SK-N-SH treated with all-trans-retinoic acid at 6 μM for 48 hours (cell line): Measurements from ENCODE around the gene ILK.
A peak's percentile ranks its signal among the peaks of the same experiment; 100 is the strongest.

Experiments used
- ATAC-seq: fragments of 200-7000 bp; cut with Tn5 transposase; 3 replicates; pipeline ENCODE4 v1.9.1; 2020; ENCODE audit warnings: mild to moderate bottlenecking, moderate library complexity
- ARNTL ChIP-seq: fragments of 450-650 bp; formaldehyde crosslinking; IDR thresholded peaks from 2 replicates; pipeline ENCODE4 v1.5.0; 2020; ENCODE audit warnings: low read depth, mild to moderate bottlenecking, moderate library complexity, borderline replicate concordance
- CSDC2 ChIP-seq: fragments of 250-450 bp; sonication (Bioruptor Pico); IDR thresholded peaks from 2 replicates; pipeline ENCODE4 v1.5.0; 2020; ENCODE audit warnings: mild to moderate bottlenecking, moderate library complexity
- ESRRG ChIP-seq: fragments of 250-450 bp; sonication (Bioruptor Pico); IDR thresholded peaks from 2 replicates; pipeline ENCODE4 v1.6.1; 2021; ENCODE audit warnings: mild to moderate bottlenecking
- GLIS3 ChIP-seq: fragments of 250-450 bp; sonication (Bioruptor Pico); IDR thresholded peaks from 2 replicates; pipeline ENCODE4 v1.5.0; 2020; ENCODE audit warnings: mild to moderate bottlenecking, moderate library complexity
- ISL1 ChIP-seq: fragments of 250-450 bp; sonication (Bioruptor Pico); IDR thresholded peaks from 2 replicates; pipeline ENCODE4 v2.1.2; 2022; ENCODE audit warnings: mild to moderate bottlenecking, moderate library complexity
- OSR1 ChIP-seq: fragments of 250-450 bp; sonication (Bioruptor Pico); IDR thresholded peaks from 2 replicates; pipeline ENCODE4 v1.8.0; 2022; ENCODE audit warnings: moderate library complexity, mild to moderate bottlenecking, inconsistent platforms
- PPARA ChIP-seq: fragments of 250-450 bp; sonication (Bioruptor Pico); IDR thresholded peaks from 2 replicates; pipeline ENCODE4 v1.5.0; 2020; ENCODE audit warnings: mild to moderate bottlenecking, borderline replicate concordance
- RARB ChIP-seq: fragments of 250-450 bp; sonication (Bioruptor Pico); IDR thresholded peaks from 2 replicates; pipeline ENCODE4 v1.8.0; 2021; ENCODE audit warnings: mild to moderate bottlenecking, moderate library complexity
- SNAI2 ChIP-seq: fragments of 250-450 bp; sonication (Bioruptor Pico); IDR thresholded peaks from 2 replicates; pipeline ENCODE4 v1.5.0; 2020; ENCODE audit warnings: mild to moderate bottlenecking, moderate library complexity
- TCF4 ChIP-seq: fragments of 250-450 bp; sonication (Bioruptor Pico); IDR thresholded peaks from 2 replicates; pipeline ENCODE4 v1.8.0; 2021; ENCODE audit warnings: mild to moderate bottlenecking, moderate library complexity, borderline replicate concordance
- TOX ChIP-seq: fragments of 250-450 bp; sonication (Bioruptor Pico); IDR thresholded peaks from 2 replicates; pipeline ENCODE4 v1.8.0; 2021; ENCODE audit warnings: mild to moderate bottlenecking, moderate library complexity, borderline replicate concordance
- ZC3H10 ChIP-seq: fragments of 250-450 bp; sonication (Bioruptor Pico); IDR thresholded peaks from 2 replicates; pipeline ENCODE4 v1.5.1; 2021; ENCODE audit warnings: mild to moderate bottlenecking, moderate library complexity
- ZFP3 ChIP-seq: fragments of 250-450 bp; sonication (Bioruptor Pico); IDR thresholded peaks from 2 replicates; pipeline ENCODE4 v1.5.0; 2020; ENCODE audit warnings: mild to moderate bottlenecking, moderate library complexity
- ZFP30 ChIP-seq: fragments of 450-650 bp; formaldehyde crosslinking; IDR thresholded peaks from 2 replicates; pipeline ENCODE4 v1.5.0; 2022; ENCODE audit warnings: mild to moderate bottlenecking, moderate library complexity
- ZNF565 ChIP-seq: fragments of 450-650 bp; formaldehyde crosslinking; conservative IDR thresholded peaks from 2 replicates; pipeline ENCODE4 v1.5.0; 2020; ENCODE audit warnings: low read depth, mild to moderate bottlenecking, moderate library complexity
- ZNF70 ChIP-seq: fragments of 450-650 bp; formaldehyde crosslinking; IDR thresholded peaks from 2 replicates; pipeline ENCODE4 v1.5.0; 2020; ENCODE audit warnings: mild to moderate bottlenecking, moderate library complexity
- ZNF8 ChIP-seq: fragments of 450-650 bp; formaldehyde crosslinking; IDR thresholded peaks from 2 replicates; pipeline ENCODE4 v1.5.0; 2020; ENCODE audit warnings: mild to moderate bottlenecking, moderate library complexity
- TF ChIP-seq, protein P1 (sequence below): fragments of 250-450 bp; sonication (Bioruptor Pico); IDR thresholded peaks from 2 replicates; pipeline ENCODE4 v1.8.0; 2020; ENCODE audit warnings: mild to moderate bottlenecking, moderate library complexity, borderline replicate concordance
- TF ChIP-seq, protein P2 (sequence below): fragments of 250-450 bp; sonication (Bioruptor Pico); IDR thresholded peaks from 2 replicates; pipeline ENCODE4 v1.8.0; 2021; ENCODE audit warnings: low read depth, mild to moderate bottlenecking, moderate library complexity, borderline replicate concordance
- TF ChIP-seq, protein P3 (sequence below): fragments of 250-450 bp; sonication (Bioruptor Pico); IDR thresholded peaks from 2 replicates; pipeline ENCODE4 v1.5.1; 2020; ENCODE audit warnings: low read depth, mild to moderate bottlenecking, moderate library complexity
- TF ChIP-seq, protein P4 (sequence below): fragments of 250-450 bp; sonication (Bioruptor Pico); IDR thresholded peaks from 2 replicates; pipeline ENCODE4 v1.5.1; 2021; ENCODE audit warnings: mild to moderate bottlenecking, moderate library complexity

ILK gene

DNA sequence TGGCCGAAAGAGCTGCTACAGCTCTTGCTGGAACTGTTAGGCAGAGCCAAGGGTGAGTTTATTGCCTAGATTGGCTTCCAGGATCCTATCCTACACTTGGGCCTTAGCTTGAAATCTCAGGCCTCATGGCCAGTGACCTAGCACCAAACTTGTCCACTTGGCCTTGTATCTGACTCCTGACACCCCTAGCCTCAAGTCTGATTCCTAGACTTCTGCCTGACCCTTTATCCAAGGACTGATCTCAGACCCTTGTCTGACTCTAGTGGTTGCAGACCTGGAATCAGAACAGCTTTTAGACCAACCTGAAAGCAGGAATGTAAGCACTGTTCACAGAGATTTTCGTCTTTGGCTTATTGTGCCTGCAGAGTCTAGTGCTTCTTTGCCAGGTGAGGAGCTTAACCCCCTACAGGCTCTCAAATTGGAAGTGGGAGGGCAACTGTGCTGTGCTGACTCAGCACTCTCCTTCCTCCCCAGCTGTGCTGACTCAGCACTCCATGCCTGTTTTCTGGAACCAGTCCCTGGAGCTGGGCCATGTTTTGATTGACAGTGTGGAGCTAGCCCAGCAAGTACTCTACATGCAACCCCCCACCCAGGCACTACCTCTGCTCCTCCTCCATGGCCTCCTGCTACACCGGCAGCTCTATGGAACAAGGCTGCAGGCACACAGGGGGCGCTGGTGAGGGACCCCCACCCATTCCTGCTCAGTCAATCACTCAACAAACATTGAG lies 35.2 kb upstream of the ILK start:
- ATAC-seq = peak; percentile 45
- TF ChIP-seq ZFP3 (CRISPR knock-in tag) (no peak), CSDC2 (CRISPR knock-in tag) (no peak), ESRRG (no peak), SNAI2 (no peak), ZNF70 (CRISPR knock-in tag) (no peak), GLIS3 (CRISPR knock-in tag) (no peak), ZNF8 (no peak), ZC3H10 (CRISPR knock-in tag) (no peak), ISL1 (CRISPR knock-in tag) (no peak), ARNTL (CRISPR knock-in tag) (no peak), ZNF565 (CRISPR knock-in tag) (no peak), TCF4 (CRISPR knock-in tag) (no peak), OSR1 (CRISPR knock-in tag) (no peak)
- TF ChIP-seq, protein P1, sequence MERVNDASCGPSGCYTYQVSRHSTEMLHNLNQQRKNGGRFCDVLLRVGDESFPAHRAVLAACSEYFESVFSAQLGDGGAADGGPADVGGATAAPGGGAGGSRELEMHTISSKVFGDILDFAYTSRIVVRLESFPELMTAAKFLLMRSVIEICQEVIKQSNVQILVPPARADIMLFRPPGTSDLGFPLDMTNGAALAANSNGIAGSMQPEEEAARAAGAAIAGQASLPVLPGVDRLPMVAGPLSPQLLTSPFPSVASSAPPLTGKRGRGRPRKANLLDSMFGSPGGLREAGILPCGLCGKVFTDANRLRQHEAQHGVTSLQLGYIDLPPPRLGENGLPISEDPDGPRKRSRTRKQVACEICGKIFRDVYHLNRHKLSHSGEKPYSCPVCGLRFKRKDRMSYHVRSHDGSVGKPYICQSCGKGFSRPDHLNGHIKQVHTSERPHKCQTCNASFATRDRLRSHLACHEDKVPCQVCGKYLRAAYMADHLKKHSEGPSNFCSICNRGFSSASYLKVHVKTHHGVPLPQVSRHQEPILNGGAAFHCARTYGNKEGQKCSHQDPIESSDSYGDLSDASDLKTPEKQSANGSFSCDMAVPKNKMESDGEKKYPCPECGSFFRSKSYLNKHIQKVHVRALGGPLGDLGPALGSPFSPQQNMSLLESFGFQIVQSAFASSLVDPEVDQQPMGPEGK (CRISPR knock-in tag) = no peak
- TF ChIP-seq, protein P2, sequence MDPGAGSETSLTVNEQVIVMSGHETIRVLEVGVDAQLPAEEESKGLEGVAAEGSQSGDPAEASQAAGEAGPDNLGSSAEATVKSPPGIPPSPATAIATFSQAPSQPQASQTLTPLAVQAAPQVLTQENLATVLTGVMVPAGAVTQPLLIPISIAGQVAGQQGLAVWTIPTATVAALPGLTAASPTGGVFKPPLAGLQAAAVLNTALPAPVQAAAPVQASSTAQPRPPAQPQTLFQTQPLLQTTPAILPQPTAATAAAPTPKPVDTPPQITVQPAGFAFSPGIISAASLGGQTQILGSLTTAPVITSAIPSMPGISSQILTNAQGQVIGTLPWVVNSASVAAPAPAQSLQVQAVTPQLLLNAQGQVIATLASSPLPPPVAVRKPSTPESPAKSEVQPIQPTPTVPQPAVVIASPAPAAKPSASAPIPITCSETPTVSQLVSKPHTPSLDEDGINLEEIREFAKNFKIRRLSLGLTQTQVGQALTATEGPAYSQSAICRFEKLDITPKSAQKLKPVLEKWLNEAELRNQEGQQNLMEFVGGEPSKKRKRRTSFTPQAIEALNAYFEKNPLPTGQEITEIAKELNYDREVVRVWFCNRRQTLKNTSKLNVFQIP (CRISPR knock-in tag) = no peak
- TF ChIP-seq, protein P3, sequence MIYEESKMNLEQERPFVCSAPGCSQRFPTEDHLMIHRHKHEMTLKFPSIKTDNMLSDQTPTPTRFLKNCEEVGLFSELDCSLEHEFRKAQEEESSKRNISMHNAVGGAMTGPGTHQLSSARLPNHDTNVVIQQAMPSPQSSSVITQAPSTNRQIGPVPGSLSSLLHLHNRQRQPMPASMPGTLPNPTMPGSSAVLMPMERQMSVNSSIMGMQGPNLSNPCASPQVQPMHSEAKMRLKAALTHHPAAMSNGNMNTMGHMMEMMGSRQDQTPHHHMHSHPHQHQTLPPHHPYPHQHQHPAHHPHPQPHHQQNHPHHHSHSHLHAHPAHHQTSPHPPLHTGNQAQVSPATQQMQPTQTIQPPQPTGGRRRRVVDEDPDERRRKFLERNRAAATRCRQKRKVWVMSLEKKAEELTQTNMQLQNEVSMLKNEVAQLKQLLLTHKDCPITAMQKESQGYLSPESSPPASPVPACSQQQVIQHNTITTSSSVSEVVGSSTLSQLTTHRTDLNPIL (CRISPR knock-in tag) = no peak
- TF ChIP-seq, protein P4, sequence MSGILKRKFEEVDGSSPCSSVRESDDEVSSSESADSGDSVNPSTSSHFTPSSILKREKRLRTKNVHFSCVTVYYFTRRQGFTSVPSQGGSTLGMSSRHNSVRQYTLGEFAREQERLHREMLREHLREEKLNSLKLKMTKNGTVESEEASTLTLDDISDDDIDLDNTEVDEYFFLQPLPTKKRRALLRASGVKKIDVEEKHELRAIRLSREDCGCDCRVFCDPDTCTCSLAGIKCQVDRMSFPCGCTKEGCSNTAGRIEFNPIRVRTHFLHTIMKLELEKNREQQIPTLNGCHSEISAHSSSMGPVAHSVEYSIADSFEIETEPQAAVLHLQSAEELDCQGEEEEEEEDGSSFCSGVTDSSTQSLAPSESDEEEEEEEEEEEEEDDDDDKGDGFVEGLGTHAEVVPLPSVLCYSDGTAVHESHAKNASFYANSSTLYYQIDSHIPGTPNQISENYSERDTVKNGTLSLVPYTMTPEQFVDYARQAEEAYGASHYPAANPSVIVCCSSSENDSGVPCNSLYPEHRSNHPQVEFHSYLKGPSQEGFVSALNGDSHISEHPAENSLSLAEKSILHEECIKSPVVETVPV (CRISPR knock-in tag) = no peak

DNA sequence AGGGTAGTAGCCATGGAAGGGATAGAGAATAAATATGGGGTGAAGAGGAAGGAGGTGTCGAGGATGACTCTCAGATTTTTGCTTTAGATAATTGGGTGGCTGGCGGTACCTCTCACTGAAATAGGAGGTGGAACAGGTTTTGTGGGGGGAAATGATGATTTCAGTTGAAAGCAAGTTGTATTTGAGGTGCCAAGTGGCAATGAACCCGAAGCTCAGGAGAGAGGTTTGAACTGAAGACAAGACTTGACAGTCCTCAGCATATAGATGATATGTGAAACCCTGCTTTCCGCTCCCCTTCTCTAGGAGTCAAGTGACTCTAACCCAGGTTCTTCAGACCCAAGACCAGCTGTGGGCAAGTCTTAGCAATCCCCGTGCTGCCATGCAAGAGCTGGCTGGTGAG lies 33.9 kb upstream of the ILK start:
- TF ChIP-seq, protein P4 (CRISPR knock-in tag) = no peak
- TF ChIP-seq, protein P1 (CRISPR knock-in tag) = no peak
- no peak for TF ChIP-seq OSR1 (CRISPR knock-in tag)
- no peak for TF ChIP-seq ESRRG
- TF ChIP-seq ZFP30 (CRISPR knock-in tag) = no peak
- no peak for TF ChIP-seq ZFP3 (CRISPR knock-in tag)
- no peak for TF ChIP-seq PPARA (CRISPR knock-in tag)
- TF ChIP-seq ZNF8 = no peak
- no peak for TF ChIP-seq TCF4 (CRISPR knock-in tag)
- no peak for TF ChIP-seq GLIS3 (CRISPR knock-in tag)
- no peak for TF ChIP-seq ZC3H10 (CRISPR knock-in tag)
- no peak for TF ChIP-seq TOX (CRISPR knock-in tag)
- no peak for TF ChIP-seq RARB
- TF ChIP-seq ISL1 (CRISPR knock-in tag) = no peak
- TF ChIP-seq, protein P2 (CRISPR knock-in tag) = no peak
- TF ChIP-seq, protein P3 (CRISPR knock-in tag) = no peak
- TF ChIP-seq ARNTL (CRISPR knock-in tag) = no peak
- TF ChIP-seq SNAI2 = no peak

More for the DNA sequence above, 33.9 kb upstream of the ILK start:
- ATAC-seq = no peak
